Brain microvascular endothelial cell (primary cell): ENCODE results near the gene PRR36.

Experiments used
- DNase-seq: peaks from one replicate; pipeline ENCODE4 v3.0.0-alpha.2; 2020
- H3K27ac ChIP-seq: fragments of 250-450 bp; sonication (Bioruptor Pico); 2 replicates; pipeline ENCODE4 v1.5.1; 2020; ENCODE audit warnings: mild to moderate bottlenecking, moderate library complexity
- H3K27me3 ChIP-seq: fragments of 250-450 bp; sonication (Bioruptor Pico); replicated peaks from 2 replicates; pipeline ENCODE4 v1.5.1; 2020; ENCODE audit warnings: mild to moderate bottlenecking
- H3K36me3 ChIP-seq: fragments of 250-450 bp; sonication (Bioruptor Pico); replicated peaks from 2 replicates; pipeline ENCODE4 v1.5.1; 2020; ENCODE audit warnings: mild to moderate bottlenecking
- H3K4me3 ChIP-seq: 2 replicates; pipeline ENCODE4 v1.5.1; 2011; ENCODE audit warnings: low read depth, mild to moderate bottlenecking, control low read depth, low read length, moderate library complexity
- in situ Hi-C: cut with HindIII; loops from 2 replicates; pipeline ENCODE4 v1.10.0; 2017; ENCODE audit warnings: low sequenced_read_pairs, low pct_ligation_motif_present
- TF ChIP-seq, protein P1 (sequence below): IDR thresholded peaks from 2 replicates; pipeline ENCODE4 v1.5.1; 2011; ENCODE audit warnings: low read depth, mild to moderate bottlenecking, moderate library complexity, low read length, control low read depth, inconsistent platforms; ENCODE audit errors: missing control alignments

PRR36 gene

DNA sequence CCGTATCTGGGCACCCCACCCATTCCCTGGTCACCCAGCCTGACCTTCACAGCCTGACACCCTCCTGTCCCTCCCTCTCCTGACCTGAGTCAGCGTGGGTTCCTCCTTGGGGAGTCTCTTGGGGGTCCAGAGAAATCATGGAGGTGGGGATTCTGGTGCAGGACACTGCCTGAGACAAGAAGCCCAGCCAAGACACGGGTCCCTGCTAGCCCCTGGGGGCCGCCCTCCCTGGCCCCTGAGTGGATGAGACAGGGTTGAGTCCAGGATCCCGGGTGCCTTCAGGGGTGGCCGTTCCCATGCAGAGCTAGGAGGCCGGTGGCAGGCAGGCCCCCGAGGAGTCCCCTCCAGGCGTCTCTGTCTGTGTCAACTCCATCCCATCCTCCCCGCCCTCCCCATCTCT, 31.1 kb upstream of the PRR36 start:
- in situ Hi-C loops = no loop called here
- H3K27ac ChIP-seq = no peak overlapping the region
- H3K27me3 ChIP-seq = no peaks in the 10 kb centered on the region
- peaks cover 11% of the 10 kb centered on the region for H3K36me3 ChIP-seq
- no peak for DNase-seq
- TF ChIP-seq, protein P1, sequence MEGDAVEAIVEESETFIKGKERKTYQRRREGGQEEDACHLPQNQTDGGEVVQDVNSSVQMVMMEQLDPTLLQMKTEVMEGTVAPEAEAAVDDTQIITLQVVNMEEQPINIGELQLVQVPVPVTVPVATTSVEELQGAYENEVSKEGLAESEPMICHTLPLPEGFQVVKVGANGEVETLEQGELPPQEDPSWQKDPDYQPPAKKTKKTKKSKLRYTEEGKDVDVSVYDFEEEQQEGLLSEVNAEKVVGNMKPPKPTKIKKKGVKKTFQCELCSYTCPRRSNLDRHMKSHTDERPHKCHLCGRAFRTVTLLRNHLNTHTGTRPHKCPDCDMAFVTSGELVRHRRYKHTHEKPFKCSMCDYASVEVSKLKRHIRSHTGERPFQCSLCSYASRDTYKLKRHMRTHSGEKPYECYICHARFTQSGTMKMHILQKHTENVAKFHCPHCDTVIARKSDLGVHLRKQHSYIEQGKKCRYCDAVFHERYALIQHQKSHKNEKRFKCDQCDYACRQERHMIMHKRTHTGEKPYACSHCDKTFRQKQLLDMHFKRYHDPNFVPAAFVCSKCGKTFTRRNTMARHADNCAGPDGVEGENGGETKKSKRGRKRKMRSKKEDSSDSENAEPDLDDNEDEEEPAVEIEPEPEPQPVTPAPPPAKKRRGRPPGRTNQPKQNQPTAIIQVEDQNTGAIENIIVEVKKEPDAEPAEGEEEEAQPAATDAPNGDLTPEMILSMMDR = no peak
- H3K4me3 ChIP-seq = no peak overlapping the region

DNA sequence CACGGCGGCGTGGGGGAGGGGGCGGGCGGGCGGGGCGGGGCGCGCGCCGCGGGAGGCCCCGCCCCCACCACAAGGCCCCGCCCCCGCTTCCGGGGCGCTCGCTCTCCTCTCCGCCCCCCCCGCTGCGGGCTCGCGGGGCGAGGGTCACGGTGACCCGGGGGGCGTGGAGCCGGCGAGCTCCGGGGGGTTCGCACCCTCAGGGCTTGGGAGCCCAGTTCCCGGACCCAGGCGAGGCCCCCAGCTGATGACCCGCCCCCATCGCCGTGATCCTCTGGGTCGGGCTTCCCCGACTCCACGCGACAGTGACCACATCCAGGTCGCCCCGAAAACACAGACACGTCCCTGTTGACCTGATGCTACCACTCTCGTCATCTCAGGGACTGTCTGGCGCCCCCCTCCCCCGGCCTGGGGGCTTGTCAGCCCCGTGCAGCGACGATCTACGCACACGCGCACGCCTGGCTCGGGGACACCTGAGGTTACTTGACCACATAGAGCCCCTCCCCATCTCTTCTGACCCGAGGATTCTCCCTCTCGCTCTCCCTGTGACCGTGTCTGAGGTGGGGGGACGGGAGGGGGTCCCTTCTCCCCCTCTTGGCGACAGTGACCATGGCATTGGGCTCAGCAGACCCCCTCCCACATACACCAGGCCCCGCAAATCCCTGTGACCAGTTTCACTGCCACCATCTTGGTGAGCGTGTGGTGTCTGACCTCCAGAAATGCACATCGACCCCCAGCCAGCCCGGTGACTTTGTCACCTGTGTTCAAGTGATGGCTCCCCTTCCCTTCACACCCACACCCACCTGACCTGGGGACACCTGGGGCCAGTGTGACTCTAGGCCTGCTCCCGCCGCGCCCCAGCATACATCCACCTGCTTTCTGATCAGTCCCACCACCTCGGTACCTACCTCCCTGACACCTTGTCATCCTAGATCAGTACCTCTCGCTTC, 30.2 kb upstream of the PRR36 start:
- in situ Hi-C loops = no loop called here
- Histone ChIP-seq H3K27me3 (no peaks in the 10 kb centered on the region), H3K27ac (peak overlapping the region; percentile 65), H3K36me3 (peaks cover 13% of the 10 kb centered on the region), H3K4me3 (peak overlapping the region; percentile 80)
- TF ChIP-seq, protein P1 = no peak
- no peak for DNase-seq

DNA sequence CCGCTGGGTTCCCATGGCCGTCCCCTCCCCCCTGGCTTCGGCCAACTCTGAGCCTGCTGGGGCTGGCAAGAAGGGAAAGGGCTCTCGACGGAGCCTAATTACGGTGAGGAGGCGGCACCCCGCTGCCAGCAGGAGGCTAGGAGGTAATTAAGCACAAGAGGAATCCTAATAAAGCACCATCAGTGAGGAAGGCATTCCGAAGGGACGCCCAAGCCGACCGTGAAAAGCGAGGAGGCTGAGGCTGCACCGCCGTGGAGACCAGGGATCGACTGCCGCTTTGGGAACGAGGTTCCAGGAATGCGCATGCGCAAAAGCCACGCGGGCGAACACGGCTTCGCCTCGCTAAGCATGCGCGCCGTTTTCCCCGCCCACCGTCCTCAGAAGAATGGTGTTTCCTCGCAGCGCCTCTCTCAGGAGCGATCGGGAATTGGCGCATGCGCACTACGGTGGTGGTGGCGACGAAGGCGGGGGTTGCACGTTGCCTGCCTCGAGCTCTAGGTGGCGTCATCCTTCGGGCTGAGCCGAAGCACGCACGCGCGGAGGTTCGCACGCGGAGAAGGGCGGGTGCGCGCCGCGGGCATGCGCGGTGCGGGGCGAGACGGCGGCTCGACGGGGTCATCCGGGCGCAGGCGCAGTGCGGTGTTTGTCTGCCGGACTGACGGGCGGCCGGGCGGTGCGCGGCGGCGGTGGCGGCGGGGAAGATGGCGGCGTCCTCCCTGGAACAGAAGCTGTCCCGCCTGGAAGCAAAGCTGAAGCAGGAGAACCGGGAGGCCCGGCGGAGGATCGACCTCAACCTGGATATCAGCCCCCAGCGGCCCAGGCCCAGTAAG, 29.3 kb upstream of the PRR36 start, which contains the start of gene MAP2K7:
Gene MAP2K7 (plus strand): TSS at position 634 of the 830 bp plus-strand sequence. CDS start 68 bp downstream, at position 702.
- no peaks in the 10 kb centered on the region for H3K27me3 ChIP-seq
- peak within 1 kb of the TSS; percentile 65 for H3K27ac ChIP-seq
- in situ Hi-C loops = no loop called here
- H3K36me3 ChIP-seq = peaks cover 18% of the 10 kb centered on the region
- peak within 1 kb of the TSS; percentile 80 for H3K4me3 ChIP-seq
- TF ChIP-seq, protein P1 = peak; percentile 59
- peak; percentile 98 for DNase-seq

DNA sequence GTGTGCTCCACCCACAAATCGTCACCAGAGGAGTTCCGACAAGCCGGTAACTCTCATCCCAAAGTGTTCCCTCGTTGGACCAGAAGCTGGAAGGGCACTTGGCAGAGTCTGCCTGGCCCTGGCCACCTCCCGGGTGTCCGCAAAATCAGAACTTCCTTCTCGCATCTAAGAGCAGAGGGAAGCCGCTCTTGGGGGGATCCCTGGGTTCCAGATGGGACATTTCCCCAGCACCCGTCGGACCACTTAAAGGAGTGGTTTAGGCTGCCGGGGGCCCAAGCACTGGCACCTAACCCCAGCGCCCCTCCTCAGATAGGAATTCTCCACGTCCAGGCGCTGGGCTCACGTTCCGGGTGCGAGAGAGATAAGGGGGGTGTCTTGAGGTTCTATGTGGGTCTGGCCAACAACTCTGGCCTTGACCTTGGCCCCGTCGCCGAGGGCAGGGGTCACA, 28.6 kb upstream of the PRR36 start:
- H3K4me3 ChIP-seq = peak overlapping the region; percentile 65
- DNase-seq = no peak
- TF ChIP-seq, protein P1 = no peak
- peak overlapping the region; percentile 23 for H3K27ac ChIP-seq
- H3K27me3 ChIP-seq = no peaks in the 10 kb centered on the region
- peaks cover 18% of the 10 kb centered on the region for H3K36me3 ChIP-seq
- in situ Hi-C loops = no loop called here

DNA sequence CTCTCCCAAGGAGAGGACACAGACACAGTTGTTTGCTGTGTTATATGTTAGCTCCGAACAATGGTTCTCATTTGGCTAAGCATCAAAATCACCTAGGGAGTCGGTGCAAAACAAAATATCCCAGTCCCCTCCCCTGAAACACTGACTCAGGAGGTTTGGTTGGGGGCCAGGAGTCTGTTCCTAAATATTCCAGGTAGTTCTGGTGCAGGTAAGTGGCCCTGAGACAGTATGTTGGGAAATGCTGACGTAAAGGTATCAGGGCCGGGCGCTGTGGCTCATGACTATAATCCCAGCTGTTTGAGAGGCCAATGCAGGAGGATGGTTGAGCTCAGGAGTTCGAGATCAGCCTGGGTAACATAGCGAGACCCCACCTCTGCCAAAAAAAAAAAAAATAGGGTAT, 27.1 kb upstream of the PRR36 start:
- in situ Hi-C loops = no loop called here

More for the DNA sequence above, 27.1 kb upstream of the PRR36 start:
- no peaks in the 10 kb centered on the region for H3K27me3 ChIP-seq
- peaks cover 18% of the 10 kb centered on the region for H3K36me3 ChIP-seq
- TF ChIP-seq, protein P1 = no peak
- H3K4me3 ChIP-seq = no peak overlapping the region
- no peak for DNase-seq
- no peak overlapping the region for H3K27ac ChIP-seq
